GM19043 (cell line): Measurements from ENCODE around the gene CSH1.
"Not testable (repeated sequence)": the region's sequence is repeated elsewhere in the genome, so short reads cannot be mapped to it uniquely, and the experiment has no call there.

Experiments used
- ATAC-seq: cut with Tn5 transposase; IDR thresholded peaks from one replicate; pipeline ENCODE4 v1.9.1; 2021; ENCODE audit warnings: low read depth; ENCODE audit not compliant: unreplicated experiment

The CSH1 gene

DNA sequence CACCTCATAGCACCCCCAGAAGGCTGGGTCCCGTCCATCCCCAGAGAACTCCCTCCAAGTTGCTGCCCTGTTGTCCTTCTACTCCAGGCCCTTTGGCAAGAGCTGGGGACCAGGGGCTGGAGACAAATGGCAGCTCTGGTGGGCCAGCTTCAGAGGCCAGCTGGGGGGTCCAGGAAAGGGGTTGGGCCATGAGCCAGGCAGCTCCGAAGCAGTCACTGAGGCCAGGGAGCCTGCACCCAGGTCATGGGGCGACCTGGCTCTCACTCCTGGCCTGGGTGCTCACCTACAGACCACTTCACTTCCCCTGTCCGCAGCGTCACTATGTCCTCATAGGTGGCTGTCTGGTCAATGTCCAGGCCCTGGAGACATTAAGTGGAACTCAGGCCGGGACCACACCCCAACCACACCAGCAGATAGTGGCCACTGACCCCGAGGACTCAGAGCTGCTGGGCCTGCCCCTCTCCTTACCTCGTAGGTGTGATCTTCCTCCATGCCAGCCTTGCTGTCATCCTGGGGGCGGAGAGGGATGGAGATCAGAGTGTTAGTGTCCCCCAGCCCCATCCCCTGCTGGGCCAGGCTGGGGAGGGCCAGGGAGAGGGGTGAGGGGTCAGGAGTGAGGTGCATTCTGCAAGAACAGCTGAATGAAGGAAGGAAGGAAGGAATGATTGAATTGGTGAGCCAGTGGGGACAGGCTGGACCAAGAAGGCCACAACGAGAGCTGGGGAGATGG, 32.8 kb upstream of the CSH1 start:
- no peak for ATAC-seq

DNA sequence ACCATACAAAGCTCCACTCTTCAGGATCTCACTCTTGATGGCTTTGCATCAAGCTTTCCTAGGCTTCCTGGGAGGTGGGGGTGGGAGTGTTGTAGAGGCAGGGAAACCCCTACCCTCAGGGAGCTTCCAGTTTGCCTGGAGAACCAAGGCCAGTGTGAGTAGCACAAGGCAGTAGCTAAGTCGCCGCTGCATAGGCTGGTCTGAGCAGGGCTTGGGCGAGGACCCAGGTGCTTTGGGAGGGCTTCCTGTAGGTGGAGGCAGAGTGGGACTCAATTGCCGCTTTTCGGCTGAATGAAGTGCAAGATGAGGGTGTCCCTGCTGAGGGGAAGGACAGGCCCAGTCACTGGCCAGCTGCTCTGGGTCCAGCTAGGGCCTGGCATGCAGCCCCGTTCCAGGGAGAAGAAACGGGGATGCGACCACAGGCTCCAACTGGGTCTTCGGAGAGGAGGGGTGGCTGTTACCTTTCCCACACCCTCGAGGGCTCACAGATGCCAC, 31.8 kb upstream of the CSH1 start:
- ATAC-seq, result no peak

DNA sequence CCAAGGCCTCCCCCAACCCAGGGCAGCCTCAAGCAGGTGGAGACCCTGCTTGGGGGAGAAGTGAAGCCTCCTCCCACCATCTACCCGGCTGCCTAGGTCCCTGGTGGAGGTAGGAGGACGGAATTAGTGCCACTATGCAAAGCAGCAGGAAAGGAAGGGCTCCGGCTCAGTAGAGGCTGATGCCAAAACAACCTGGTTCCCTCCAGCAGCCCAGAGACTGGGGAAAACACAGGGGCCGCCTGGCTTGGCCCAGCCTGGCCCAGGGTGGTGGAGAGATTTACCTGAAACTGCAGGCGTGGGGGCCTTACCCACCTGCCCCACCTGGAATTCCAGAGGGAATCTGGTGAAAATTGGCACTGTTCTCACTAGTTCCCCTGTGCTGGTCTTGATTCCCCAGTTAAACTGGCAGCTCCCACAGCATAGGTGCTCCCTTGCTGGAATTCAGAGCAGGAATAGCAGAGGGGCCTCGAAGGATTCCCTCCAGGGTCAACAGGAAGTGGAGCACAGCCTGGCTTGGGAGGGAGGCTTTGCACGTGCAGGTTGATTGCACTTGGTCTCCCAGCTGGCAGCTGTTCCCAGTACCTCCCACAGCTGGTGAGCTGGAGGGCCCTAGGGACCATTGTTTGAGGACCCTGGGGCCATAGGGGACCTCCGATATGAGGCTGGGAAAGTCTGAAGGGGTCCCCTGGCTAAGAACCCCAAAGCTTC, 31.2 kb upstream of the CSH1 start:
- ATAC-seq, result no peak

DNA sequence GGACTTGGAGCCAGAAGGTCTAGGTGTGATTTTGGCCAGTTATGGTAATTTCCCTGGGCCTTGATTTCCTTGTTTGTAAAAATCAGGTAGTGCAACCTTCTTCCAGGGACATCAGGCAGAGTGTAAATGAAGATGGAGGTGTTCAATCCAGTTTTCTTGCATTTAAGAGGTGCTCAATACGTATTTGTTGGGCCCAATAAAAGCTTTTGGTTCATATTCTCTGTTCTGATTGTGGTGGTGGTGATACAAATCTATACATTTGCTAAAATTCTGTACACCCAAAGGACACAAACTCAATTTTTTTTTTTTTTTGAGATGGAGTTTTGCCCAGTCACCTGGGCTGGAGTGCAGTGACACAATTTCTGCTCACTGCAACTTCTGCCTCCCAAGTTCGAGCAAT, 29.8 kb upstream of the CSH1 start:
- ATAC-seq, result no peak

DNA sequence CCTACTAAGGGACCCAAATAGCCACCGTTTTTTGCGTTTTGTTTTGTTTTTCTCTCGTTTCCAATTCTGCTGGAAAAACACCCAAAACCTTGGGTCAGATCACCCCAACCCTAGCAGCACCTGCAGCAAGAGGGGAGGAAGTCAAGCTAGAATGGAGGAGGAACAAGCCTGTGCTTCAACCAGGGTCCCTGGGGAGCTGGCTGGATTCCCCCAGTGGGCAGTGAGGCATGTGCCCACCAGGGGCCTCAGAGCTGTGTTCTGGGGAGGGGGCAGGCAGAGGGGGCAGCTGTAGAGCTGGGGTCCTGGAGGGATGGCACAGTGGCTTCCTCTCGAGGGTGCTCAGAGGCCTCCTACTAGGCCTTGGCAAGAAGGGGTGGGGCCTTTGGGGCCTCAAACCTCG, 29.2 kb upstream of the CSH1 start:
- no peak for ATAC-seq

DNA sequence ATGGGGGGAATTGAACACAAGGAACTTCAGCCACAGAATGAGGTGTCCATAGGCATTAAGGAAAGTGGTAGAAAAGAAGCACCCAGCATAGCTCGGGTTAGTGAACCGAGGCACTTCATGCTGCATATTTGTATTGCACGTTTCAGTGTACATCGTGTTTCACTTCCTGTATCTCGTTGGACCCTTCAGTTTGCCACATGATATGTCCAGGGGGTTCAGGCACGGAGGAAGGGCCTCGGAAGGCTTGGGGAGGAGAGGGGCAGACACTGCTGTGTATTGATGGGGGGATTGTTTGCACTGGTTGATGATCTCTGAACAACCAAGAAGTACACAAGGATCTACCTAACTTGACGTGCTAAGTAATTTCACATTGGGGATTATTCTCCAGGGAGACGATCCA, 26.0 kb upstream of the CSH1 start:
- not testable (repeated sequence) for ATAC-seq

DNA sequence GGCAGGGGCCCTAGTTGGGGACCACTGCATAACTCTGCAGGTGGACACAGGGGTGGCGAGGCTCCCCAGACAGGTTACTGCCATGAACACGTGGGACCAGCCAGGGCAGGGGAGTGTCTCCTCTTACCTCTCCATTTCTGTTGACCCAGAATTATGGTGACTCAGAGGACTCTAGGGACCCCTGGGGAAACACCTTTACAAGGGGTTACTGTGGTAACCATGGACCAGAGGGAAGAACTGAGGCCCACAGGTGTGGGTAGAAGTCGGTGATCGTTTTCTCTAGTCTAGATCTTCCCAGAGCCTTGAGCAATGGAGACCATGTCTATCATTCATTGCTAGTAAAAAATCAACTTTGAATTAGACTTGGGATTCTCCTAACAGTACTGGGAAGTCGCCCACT, 24.4 kb upstream of the CSH1 start:
- ATAC-seq, result not testable (repeated sequence)

DNA sequence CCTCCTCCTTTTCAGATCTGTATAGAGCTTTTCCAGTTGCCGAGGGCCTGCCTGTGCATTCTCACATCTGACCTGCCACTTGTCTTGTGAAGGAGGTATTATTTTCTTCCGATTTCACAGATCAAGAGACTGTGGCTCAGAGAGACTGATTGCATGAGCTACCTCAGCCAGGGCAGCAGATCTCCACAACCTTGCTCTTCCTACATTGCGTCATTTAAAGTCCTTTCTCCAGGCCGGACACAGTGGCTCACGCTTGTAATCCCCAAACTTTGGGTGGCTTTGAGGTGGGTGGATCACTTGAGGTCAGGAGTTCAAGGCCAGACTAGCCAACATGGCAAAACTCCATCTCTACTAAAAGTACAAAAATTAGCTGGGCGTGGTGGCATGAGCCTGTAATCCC, 23.7 kb upstream of the CSH1 start:
- not testable (repeated sequence) for ATAC-seq

DNA sequence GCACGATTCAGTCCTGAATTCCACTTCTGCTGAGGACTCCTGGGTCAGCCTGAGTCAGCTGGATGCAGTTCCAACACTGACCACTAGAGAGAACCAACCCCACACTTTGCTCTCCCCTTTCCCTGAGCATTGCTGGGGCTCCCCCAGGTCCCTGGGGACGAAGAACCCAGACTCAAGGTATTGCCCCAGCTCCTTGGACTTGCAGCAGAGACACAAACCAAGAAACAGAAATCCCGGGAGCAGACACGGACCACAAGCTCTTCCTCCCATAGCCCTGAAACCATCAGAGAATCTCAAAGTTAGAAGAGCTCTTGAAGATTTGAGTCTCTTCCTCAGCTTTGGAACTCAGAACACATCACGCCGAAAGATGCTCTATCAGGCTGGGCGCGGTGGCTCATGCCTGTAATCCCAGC, 22.9 kb upstream of the CSH1 start:
- ATAC-seq, result peak; percentile 58

DNA sequence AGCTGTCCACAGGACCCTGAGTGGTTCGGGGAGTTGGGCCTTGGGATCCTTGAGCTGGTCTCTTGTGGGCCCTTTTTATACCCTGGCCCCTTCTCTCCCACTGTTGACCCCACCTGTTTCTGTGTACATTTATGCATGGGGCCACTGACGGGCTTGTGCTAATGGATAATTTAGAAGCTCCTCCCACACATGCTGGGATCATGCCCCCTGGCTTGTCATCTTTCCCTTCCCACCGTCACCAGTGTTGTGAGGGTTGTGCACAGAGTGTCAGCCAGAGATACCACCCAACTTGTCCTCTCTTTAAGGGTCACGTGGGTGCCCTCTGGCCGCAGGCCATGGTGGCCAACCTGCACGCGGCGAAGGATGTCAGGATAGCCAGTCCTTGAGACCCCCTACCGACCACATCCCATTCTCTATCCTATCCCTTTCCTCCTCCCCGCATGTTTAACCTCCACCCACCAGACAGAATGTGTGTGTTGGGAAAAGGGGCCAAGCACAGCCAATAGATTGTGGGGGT, 22.5 kb upstream of the CSH1 start, which contains the start of gene GH1:
Gene GH1, minus strand, starts transcription at position 51 of the 517 bp plus-strand sequence. CDS start 63 bp downstream, outside the sequence.
- not testable (repeated sequence) for ATAC-seq

DNA sequence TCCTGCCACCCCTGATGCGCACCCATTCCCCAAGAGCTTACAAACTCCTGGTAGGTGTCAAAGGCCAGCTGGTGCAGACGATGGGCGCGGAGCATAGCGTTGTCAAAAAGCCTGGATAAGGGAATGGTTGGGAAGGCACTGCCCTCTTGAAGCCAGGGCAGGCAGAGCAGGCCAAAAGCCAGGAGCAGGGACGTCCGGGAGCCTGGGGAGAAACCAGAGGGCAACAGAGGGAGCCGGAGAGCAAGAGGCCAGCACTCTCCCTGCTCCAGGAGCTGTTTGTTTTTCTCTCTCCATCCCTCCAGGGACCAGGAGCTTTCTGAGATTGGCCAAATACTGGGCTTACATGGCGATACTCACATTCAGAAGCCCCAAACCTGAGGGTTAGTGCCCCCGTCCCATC, 21.9 kb upstream of the CSH1 start:
- no peak for ATAC-seq

DNA sequence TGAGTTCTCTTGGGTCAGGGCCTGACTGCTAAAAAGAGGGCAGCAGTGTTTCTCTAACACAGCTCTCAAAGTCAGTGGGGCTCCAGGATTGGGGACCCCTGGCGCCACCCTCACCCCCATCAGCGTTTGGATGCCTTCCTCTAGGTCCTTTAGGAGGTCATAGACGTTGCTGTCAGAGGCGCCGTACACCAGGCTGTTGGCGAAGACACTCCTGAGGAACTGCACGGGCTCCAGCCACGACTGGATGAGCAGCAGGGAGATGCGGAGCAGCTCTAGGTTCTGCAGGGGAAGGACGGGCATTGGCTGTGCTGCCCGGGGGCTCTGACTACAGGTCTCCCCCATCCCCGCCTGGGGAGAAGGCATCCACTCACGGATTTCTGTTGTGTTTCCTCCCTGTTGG, 21.3 kb upstream of the CSH1 start:
- ATAC-seq, result no peak

DNA sequence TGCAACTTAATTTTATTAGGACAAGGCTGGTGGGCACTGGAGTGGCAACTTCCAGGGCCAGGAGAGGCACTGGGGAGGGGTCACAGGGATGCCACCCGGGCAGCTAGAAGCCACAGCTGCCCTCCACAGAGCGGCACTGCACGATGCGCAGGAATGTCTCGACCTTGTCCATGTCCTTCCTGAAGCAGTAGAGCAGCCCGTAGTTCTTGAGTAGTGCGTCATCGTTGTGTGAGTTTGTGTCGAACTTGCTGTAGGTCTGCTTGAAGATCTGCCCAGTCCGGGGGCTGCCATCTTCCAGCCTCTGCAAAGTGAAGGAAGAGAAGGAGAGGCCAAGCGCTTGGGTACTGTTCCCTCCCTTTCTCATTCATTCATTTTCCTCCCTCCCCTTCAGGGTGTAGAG, 20.8 kb upstream of the CSH1 start:
- ATAC-seq, result not testable (repeated sequence)

DNA sequence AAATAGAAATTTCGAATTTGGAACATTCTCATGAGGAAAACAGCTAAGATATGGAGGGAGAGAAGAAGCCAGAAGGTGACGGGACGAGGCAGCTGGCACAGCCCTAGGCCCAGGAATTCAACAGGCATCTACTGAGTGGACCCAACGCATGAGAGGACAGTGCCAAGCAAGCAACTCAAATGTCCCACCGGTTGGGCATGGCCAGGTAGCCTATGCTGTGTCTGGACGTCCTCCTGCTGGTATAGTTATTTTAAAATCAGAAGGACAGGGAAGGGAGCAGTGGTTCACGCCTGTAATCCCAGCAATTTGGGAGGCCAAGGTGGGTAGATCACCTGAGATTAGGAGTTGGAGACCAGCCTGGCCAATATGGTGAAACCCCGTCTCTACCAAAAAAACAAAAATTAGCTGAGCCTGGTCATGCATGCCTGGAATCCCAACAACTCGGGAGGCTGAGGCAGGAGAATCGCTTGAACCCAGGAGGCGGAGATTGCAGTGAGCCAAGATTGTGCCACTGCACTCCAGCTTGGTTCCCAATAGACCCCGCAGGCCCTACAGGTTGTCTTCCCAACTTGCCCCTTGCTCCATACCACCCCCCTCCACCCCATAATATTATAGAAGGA, 20.3 kb upstream of the CSH1 start:
- no peak for ATAC-seq

DNA sequence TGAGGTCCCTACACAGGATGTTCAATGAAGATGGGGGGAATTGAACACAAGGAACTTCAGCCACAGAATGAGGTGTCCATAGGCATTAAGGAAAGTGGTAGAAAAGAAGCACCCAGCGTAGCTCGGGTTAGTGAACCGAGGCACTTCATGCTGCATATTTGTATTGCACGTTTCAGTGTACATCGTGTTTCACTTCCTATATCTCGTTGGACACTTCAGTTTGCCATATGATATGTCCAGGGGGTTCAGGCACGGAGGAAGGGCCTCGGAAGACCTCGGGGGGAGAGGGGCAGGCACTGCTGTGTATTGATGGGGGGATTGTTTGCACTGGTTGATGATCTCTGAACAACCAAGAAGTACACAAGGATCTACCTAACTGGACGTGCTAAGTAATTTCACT, 19.4 kb upstream of the CSH1 start:
- ATAC-seq, result peak; percentile 54

DNA sequence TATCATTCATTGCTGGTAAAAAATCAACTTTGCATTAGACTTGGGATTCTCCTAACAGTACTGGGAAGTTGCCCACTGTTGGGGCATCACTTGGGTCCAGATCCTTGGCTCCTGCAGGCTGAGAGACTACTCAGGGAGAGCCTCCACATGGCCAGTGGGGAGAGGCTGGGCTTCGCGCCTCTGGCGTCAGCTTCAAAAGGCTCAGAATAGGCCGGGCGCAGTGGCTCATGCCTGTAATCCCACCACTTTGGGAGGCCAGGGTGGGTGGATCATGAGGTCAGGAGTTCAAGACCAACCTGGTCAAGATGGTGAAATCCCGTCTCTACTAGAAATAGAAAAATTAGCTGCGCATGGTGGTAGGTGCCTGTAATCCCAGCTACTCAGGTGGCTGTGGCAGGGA, 18.1 kb upstream of the CSH1 start:
- ATAC-seq, result no peak

DNA sequence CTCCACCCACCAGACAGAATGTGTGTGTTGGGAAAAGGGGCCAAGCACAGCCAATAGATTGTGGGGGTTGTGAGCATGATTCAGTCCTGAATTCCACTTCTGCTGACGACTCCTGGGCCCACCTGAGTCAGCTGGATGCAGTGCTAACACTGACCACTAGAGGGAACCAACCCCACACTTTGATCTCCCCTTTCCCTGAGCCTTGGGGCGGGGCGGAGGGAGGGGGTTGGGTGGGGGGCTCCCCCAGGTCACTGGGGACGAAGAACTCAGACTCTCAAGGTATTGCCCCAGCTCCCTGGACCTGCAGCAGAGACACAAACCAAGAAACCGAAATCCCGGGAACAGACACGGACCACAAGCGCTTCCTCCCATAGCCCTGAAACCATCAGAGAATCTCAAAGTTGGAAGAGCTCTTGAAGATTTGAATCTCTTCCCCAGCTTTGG, 15.3 kb upstream of the CSH1 start:
- no peak for ATAC-seq

DNA sequence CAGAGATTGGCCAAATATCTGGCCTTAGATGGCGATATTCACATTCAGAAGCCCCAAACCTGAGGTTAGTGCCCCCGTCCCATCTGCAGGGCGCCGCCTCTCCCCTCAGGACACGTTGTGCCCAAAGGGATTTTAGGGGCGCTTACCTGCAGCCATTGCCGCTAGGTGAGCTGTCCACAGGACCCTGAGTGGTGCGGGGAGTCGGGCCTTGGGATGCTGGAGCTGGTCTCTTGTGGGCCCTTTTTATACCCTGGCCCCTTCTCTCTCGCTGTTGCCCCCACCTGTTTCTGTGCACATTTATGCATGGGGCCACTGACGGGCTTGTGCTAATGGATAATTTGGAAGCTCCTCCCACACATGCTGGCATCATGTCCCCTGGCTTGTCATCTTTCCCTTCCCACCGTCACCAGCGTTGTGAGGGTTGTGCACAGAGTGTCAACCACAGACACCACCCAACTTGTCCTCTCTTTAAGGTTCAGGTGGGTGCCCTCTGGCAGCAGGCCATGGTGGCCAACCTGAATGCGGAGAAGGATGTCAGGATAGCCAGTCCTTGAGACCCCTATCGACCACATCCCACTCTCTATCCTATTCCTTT, 14.8 kb upstream of the CSH1 start, which contains the start of gene CSHL1:
Gene CSHL1, minus strand, starts transcription at position 218 of the 595 bp plus-strand sequence. Its CDS starts 62 bp downstream, at position 156.
- ATAC-seq, result no peak

DNA sequence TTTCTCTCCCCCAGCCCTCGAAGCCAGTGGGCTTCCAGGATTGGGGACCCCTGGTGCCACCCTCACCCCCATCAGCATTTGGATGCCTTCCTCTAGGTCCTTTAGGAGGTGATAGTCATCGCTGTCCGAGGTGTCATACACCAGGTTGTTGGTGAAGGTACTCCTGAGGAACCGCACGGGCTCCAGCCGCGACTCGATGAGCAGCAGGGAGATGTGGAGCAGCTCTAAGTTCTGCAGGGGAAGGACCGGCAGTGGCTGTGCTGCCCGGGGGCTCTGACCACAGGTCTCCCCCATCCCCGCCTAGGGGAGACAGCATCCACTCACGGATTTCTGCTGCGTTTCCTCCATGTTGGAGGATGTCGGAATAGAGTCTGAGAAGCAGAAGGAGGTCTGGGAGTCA, 13.7 kb upstream of the CSH1 start:
- no peak for ATAC-seq

DNA sequence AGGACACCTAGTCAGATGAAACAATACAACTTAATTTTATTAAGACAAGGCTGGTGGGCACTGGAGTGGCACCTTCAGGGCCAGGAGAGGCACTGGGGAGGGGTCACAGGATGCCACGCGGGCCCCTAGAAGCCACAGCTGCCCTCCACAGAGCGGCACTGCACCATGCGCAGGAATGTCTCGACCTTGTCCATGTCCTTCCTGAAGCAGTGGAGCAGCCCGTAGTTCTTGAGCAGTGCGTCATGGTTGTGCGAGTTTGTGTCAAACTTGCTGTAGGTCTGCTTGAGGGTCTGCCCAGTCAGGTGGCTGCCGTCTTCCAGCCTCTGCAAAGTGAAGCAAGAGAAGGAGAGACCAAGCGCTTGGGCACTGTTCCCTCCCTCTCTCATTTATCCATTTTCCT, 13.2 kb upstream of the CSH1 start:
- ATAC-seq, result not testable (repeated sequence)
